H9 (cell line): Measurements from ENCODE around the gene CFAP46. TPM values are rescaled to one million over a fixed set of nuclear protein-coding genes. Genes with fewer than 3 reads are reported as not detected.

Experiments
- DNase-seq: peaks from one replicate; pipeline ENCODE4 v3.0.0-alpha.2; 2017
- H2AFZ ChIP-seq: one replicate; pipeline ENCODE4 v1.6.1; 2013; ENCODE audit warnings: mild to moderate bottlenecking, low read length, control low read depth, moderate library complexity
- H2AK5ac ChIP-seq: 2 replicates; pipeline ENCODE4 v1.6.1; 2013; ENCODE audit warnings: low read length, control low read depth, mixed read lengths; ENCODE audit not compliant: insufficient read length
- H2BK120ac ChIP-seq: one replicate; pipeline ENCODE4 v1.6.1; 2013; ENCODE audit warnings: low read depth, mild to moderate bottlenecking, low read length, control low read depth, inconsistent platforms; ENCODE audit not compliant: poor library complexity, severe bottlenecking
- H2BK12ac ChIP-seq: 2 replicates; pipeline ENCODE4 v1.6.1; 2013; ENCODE audit warnings: low read length, control low read depth, mixed read lengths, low read depth; ENCODE audit not compliant: insufficient read length
- H2BK15ac ChIP-seq: 2 replicates; pipeline ENCODE4 v1.6.1; 2013; ENCODE audit warnings: low read depth, low read length, control low read depth
- H2BK20ac ChIP-seq: one replicate; pipeline ENCODE4 v1.6.1; 2013; ENCODE audit warnings: low read depth, mild to moderate bottlenecking, low read length, control low read depth, inconsistent platforms; ENCODE audit not compliant: poor library complexity, severe bottlenecking
- H2BK5ac ChIP-seq: 2 replicates; pipeline ENCODE4 v1.6.1; 2013; ENCODE audit warnings: low read length, control low read depth, mixed read lengths; ENCODE audit not compliant: insufficient read length
- H3K14ac ChIP-seq: 2 replicates; pipeline ENCODE4 v1.6.1; 2013; ENCODE audit warnings: low read length, control low read depth; ENCODE audit not compliant: insufficient read depth
- H3K18ac ChIP-seq: 2 replicates; pipeline ENCODE4 v1.6.1; 2013; ENCODE audit warnings: low read depth, mild to moderate bottlenecking, mixed read lengths, low read length, control low read depth; ENCODE audit not compliant: insufficient read length
- H3K23ac ChIP-seq: 2 replicates; pipeline ENCODE4 v1.6.1; 2013; ENCODE audit warnings: low read length, control low read depth, mixed read lengths, low read depth; ENCODE audit not compliant: insufficient read length
- H3K23me2 ChIP-seq: 2 replicates; pipeline ENCODE4 v1.6.1; 2013; ENCODE audit warnings: low read depth, mild to moderate bottlenecking, mixed read lengths, low read length, control low read depth; ENCODE audit not compliant: insufficient read length, poor library complexity, severe bottlenecking
- H3K27ac ChIP-seq: 2 replicates; pipeline ENCODE4 v1.5.1; 2013; ENCODE audit warnings: low read length, control low read depth, mixed read lengths, low read depth; ENCODE audit not compliant: insufficient read length
- H3K27me3 ChIP-seq: 2 replicates; pipeline ENCODE4 v1.6.1; 2013; ENCODE audit warnings: low read length, control low read depth, inconsistent platforms; ENCODE audit not compliant: insufficient read depth
- H3K4ac ChIP-seq: 2 replicates; pipeline ENCODE4 v1.6.1; 2013; ENCODE audit warnings: low read depth, mild to moderate bottlenecking, control low read depth, inconsistent platforms, low read length, moderate library complexity
- H3K4me1 ChIP-seq: 2 replicates; pipeline ENCODE4 v1.6.1; 2013; ENCODE audit warnings: low read length, control low read depth, inconsistent platforms; ENCODE audit not compliant: insufficient read depth
- H3K4me2 ChIP-seq: 2 replicates; pipeline ENCODE4 v1.6.1; 2013; ENCODE audit warnings: low read length, control low read depth, mixed read lengths; ENCODE audit not compliant: insufficient read length, insufficient read depth
- H3K56ac ChIP-seq: 2 replicates; pipeline ENCODE4 v1.6.1; 2013; ENCODE audit warnings: low read depth, mild to moderate bottlenecking, mixed read lengths, low read length, control low read depth; ENCODE audit not compliant: insufficient read length
- H3K79me1 ChIP-seq: 2 replicates; pipeline ENCODE4 v1.6.1; 2013; ENCODE audit warnings: low read depth, mild to moderate bottlenecking, moderate library complexity, low read length, control low read depth, inconsistent platforms; ENCODE audit not compliant: insufficient read depth, poor library complexity, severe bottlenecking
- H3K79me2 ChIP-seq: 2 replicates; pipeline ENCODE4 v1.6.1; 2013; ENCODE audit warnings: low read length, control low read depth, inconsistent platforms; ENCODE audit not compliant: insufficient read depth
- H3K9ac ChIP-seq: 2 replicates; pipeline ENCODE4 v1.6.1; 2013; ENCODE audit warnings: low read length, control low read depth, mixed read lengths; ENCODE audit not compliant: insufficient read length; ENCODE audit errors: extremely low read depth
- H3K9me3 ChIP-seq: one replicate; pipeline ENCODE4 v1.6.1; 2013; ENCODE audit warnings: low read depth, low read length, inconsistent platforms; ENCODE audit not compliant: control insufficient read depth
- H3T11ph ChIP-seq: one replicate; pipeline ENCODE4 v1.6.1; 2013; ENCODE audit warnings: mild to moderate bottlenecking, low read length, control low read depth, inconsistent platforms
- H4K20me1 ChIP-seq: one replicate; pipeline ENCODE4 v1.6.1; 2013; ENCODE audit not compliant: control insufficient read depth, insufficient read length, insufficient read depth
- H4K5ac ChIP-seq: 2 replicates; pipeline ENCODE4 v1.6.1; 2013; ENCODE audit warnings: low read depth, mild to moderate bottlenecking, mixed read lengths, low read length, control low read depth; ENCODE audit not compliant: insufficient read length
- H4K8ac ChIP-seq: replicated peaks from 2 replicates; pipeline ENCODE4 v1.6.1; 2013; ENCODE audit warnings: low read length, control low read depth, mixed read lengths, low read depth; ENCODE audit not compliant: insufficient read length
- H4K91ac ChIP-seq: 2 replicates; pipeline ENCODE4 v1.6.1; 2013; ENCODE audit warnings: low read depth, mild to moderate bottlenecking, moderate library complexity, mixed read lengths, low read length, control low read depth; ENCODE audit not compliant: insufficient read length
- H3K27ac Mint-ChIP-seq, 3 experiments: 2 replicates in 2 of 3; 3 replicates in 1 of 3; pipeline ENCODE4 v1.8.0; 2020 to 2021; ENCODE audit warnings: mixed read lengths in 3 of 3, mild to moderate bottlenecking in 1 of 3, moderate library complexity in 1 of 3
- H3K27me3 Mint-ChIP-seq: 2 replicates; pipeline ENCODE4 v1.8.0; 2021; ENCODE audit warnings: low read depth, mild to moderate bottlenecking, moderate library complexity, mixed read lengths
- H3K36me3 Mint-ChIP-seq, 3 experiments: 2 replicates in 2 of 3; 3 replicates in 1 of 3; pipeline ENCODE4 v1.8.0; 2020 to 2021; ENCODE audit warnings: low read depth in 3 of 3, mixed read lengths in 3 of 3; ENCODE audit not compliant: insufficient read depth in 1 of 3
- H3K4me1 Mint-ChIP-seq, 2 experiments: 2 replicates each; pipeline ENCODE4 v1.8.0; 2020; ENCODE audit warnings: mixed read lengths in 2 of 2
- H3K4me3 Mint-ChIP-seq, 2 experiments: 2 replicates in 1 of 2; 3 replicates in 1 of 2; pipeline ENCODE4 v1.8.0; 2020 to 2021; ENCODE audit warnings: mild to moderate bottlenecking in 2 of 2, mixed read lengths in 2 of 2, moderate library complexity in 1 of 2
- H3K9me3 Mint-ChIP-seq, 2 experiments: 2 replicates in 1 of 2; 3 replicates in 1 of 2; pipeline ENCODE4 v1.8.0; 2020; ENCODE audit warnings: mild to moderate bottlenecking in 2 of 2, mixed read lengths in 2 of 2, moderate library complexity in 1 of 2
- CTCF ChIP-seq: fragments of 200-600 bp; sonication (generic); conservative IDR thresholded peaks from 3 replicates; pipeline ENCODE4 v1.8.0; 2021; ENCODE audit warnings: antibody characterized with exemption, mild to moderate bottlenecking
- WGBS: extraction: QIAGEN DNeasy Blood & Tissue Kit; methylation state at CpG from one replicate; pipeline ENCODE4 v1.1.7; 2013; ENCODE audit warnings: missing lambda C conversion rate, low lambda C conversion rate, mixed read lengths; ENCODE audit not compliant: insufficient read length; ENCODE audit errors: extremely low coverage; 5-methylcytosine and 5-hydroxymethylcytosine counted together
- total RNA-seq: library from RNA; stranded (reverse); gene quantifications from 2 replicates; pipeline ENCODE4 v1.2.1, GENCODE V29; 2021

CFAP46 gene
- total RNA-seq, 1 experiment from 2014 or later, result 3.1 TPM

- H3K4me2 ChIP-seq, result no peak overlapping the region
- no peaks in the 10 kb centered on the region for H3K4me1 ChIP-seq
- H3K36me3 Mint-ChIP-seq, result peaks cover 7 to 11% (median 11%) of the 10 kb centered on the region in 3 experiments
- H2BK120ac ChIP-seq, result no peak overlapping the region
- no peak for TF ChIP-seq CTCF
- H2BK12ac ChIP-seq, result no peak overlapping the region
- H3K27me3 ChIP-seq, result no peaks in the 10 kb centered on the region
- H3K27me3 Mint-ChIP-seq, result peaks cover 11% of the 10 kb centered on the region
- H2BK15ac ChIP-seq, result no peak overlapping the region
- no peak overlapping the region for H2AK5ac ChIP-seq
- H3K4me3 Mint-ChIP-seq, result no peak overlapping the region
- no peak overlapping the region for H3K27ac ChIP-seq
- H3T11ph ChIP-seq, result no peak overlapping the region
- H4K8ac ChIP-seq, result no peak overlapping the region
- H2BK5ac ChIP-seq, result no peak overlapping the region
- peaks cover 8% of the 10 kb centered on the region for H3K9me3 ChIP-seq
- no peaks in the 10 kb centered on the region for H3K79me2 ChIP-seq
- no peak overlapping the region for H3K4ac ChIP-seq
- WGBS, result no CpG with 5 or more reads among the region's 15 CpGs
- H4K5ac ChIP-seq, result no peak overlapping the region
- no peak overlapping the region for H2AFZ ChIP-seq
- H3K4me1 Mint-ChIP-seq, result peaks cover 0 to 12% of the 10 kb centered on the region in 2 experiments; a peak in 3 of 4 replicates
- no peak overlapping the region for H3K14ac ChIP-seq
- H3K18ac ChIP-seq, result no peak overlapping the region
- no peaks in the 10 kb centered on the region for H3K23me2 ChIP-seq
- H4K91ac ChIP-seq, result no peak overlapping the region
- H3K27ac Mint-ChIP-seq, result no peak overlapping the region
- H3K9me3 Mint-ChIP-seq, result peaks cover 17% of the 10 kb centered on the region in 2 experiments
- no peak for DNase-seq
- no peak overlapping the region for H3K56ac ChIP-seq
- H2BK20ac ChIP-seq, result no peak overlapping the region
- no peak overlapping the region for H3K9ac ChIP-seq
- no peaks in the 10 kb centered on the region for H4K20me1 ChIP-seq
- no peaks in the 10 kb centered on the region for H3K79me1 ChIP-seq
- no peak overlapping the region for H3K23ac ChIP-seq
These were observed 97.3 kb downstream of the CFAP46 start for GRCh38 chr10:132845041-132845551.
